Left ventricle myocardium inferior (tissue), 1 donor: ENCODE data around the gene DNASE1L3. TPM values are rescaled to one million over a fixed set of nuclear protein-coding genes. Genes with fewer than 3 reads are reported as not detected.
"Not testable (repeated sequence)": the region's sequence is repeated elsewhere in the genome, so short reads cannot be mapped to it uniquely, and the experiment has no call there.

Experiments
- DNase-seq: peaks from one replicate; pipeline ENCODE4 v3.0.0-alpha.2; 2020
- H3K27ac ChIP-seq: fragments of 200-600 bp; replicated peaks from 2 replicates; pipeline ENCODE4 v1.8.0; 2021
- H3K27me3 ChIP-seq: fragments of 200-600 bp; 2 replicates; pipeline ENCODE4 v1.8.0; 2021; ENCODE audit warnings: low read depth
- H3K36me3 ChIP-seq: fragments of 200-600 bp; 2 replicates; pipeline ENCODE4 v1.8.0; 2021
- H3K4me1 ChIP-seq: fragments of 200-600 bp; 2 replicates; pipeline ENCODE4 v1.8.0; 2021
- H3K4me3 ChIP-seq: fragments of 200-600 bp; 2 replicates; pipeline ENCODE4 v1.8.0; 2021; ENCODE audit warnings: mild to moderate bottlenecking, moderate library complexity
- H3K9me3 ChIP-seq: fragments of 200-600 bp; replicated peaks from 2 replicates; pipeline ENCODE4 v1.8.0; 2021
- CTCF ChIP-seq: fragments of 200-600 bp; IDR thresholded peaks from 2 replicates; pipeline ENCODE4 v1.8.0; 2021; ENCODE audit warnings: antibody characterized with exemption, mild to moderate bottlenecking, borderline replicate concordance
- intact Hi-C: fragments of 100-400 bp; cut with micrococcal nuclease; formaldehyde crosslinking; loops from one replicate; pipeline ENCODE4 v1.11.0; 2022
- total RNA-seq: library from RNA; stranded (reverse); fragmentation: NEBNext Ultra II Directional; extraction: Animal tissue kit (Norgen Biotek cat#: 25700); gene quantifications from one replicate; pipeline ENCODE4 v1.2.1, GENCODE V29; 2021
- donor health status: DM: no; HTN: yes; CAD: no; lungs with severe emphysema.

The DNASE1L3 gene
- total RNA-seq, 1 donor from 2014 or later = 4.5 TPM

DNA sequence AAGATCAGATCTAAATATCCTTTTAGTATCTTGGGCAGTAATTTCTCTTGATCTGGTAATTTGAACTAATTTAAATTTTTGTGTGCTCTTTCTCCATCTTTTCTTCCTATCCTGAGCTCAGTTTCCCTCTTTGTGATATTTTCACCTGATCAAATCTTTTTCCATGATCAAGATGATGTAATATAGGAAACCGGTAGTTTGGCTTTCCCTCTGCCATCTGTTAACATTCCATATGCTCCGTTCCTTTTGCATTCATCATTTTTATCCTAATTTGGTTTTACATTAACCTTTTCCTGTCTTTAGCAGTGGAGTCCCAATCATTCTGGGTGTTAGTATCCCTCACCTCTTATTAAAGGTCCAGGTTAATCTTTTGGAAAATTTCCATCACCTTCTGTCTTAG is 20.9 kb upstream of the DNASE1L3 start:
- intact Hi-C loops = no loop called here
- H3K27me3 ChIP-seq = no peaks in the 10 kb centered on the region
- no peak for TF ChIP-seq CTCF
- no peaks in the 10 kb centered on the region for H3K9me3 ChIP-seq
- no peak overlapping the region for H3K4me3 ChIP-seq
- no peaks in the 10 kb centered on the region for H3K36me3 ChIP-seq
- DNase-seq = no peak
- peaks cover 4% of the 10 kb centered on the region for H3K4me1 ChIP-seq
- H3K27ac ChIP-seq = no peak overlapping the region

DNA sequence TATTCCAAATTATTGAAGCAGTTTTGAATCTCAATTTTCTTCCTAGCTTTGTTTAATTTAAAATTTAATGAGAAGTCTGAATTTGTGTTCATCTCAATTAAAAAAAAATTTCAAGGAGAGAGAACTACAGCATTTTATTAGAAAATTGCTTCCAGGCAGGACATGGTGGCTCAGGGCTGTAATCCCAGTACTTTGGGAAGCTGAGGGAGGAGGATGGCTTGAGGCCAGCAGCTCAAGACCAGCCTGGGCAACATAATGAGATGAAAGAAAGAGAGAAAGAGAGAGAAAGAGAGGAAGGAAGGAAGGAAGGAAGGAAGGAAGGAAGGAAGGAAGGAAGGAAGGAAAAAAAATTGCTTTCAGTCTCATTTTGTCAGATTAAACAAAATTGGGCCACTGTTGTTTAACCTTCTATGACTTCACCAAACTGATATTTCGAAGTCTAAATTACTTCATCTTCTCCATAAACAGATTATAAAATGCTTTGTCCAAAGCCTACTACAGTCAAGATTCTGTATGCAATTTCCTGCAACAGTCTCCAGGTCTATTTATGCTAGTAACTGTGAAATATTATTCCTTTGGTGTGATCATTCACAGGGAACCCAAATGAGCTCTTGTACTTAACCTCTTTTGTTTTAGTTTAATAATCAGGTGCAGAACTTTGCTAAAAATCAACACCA is 20.2 kb upstream of the DNASE1L3 start:
- TF ChIP-seq CTCF = no peak
- DNase-seq = no peak
- intact Hi-C loops = no loop called here

DNA sequence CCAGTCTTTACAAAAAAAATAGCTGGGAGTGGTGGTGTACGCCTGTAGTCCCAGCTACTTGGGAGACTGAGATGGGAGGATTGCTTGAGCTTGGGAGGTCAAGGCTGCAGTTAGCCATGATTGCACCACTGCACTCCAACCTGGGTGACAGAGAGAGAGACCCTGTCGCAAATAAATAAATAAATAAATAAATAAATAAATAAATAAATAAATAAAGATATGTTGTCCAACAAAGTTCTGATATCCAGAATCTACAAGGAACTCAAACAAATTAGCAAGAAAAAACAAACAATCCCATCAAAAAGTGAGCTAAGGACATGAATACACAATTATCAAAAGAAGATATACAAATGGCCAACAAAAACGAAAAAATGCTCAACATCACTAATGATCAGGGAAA is 17.2 kb upstream of the DNASE1L3 start:
- H3K27ac ChIP-seq, intact Hi-C loops, H3K36me3 ChIP-seq, H3K27me3 ChIP-seq, H3K4me1 ChIP-seq, DNase-seq, H3K9me3 ChIP-seq, H3K4me3 ChIP-seq: not testable (repeated sequence)

More for the DNA sequence above, 20.2 kb upstream of the DNASE1L3 start:
- no peaks in the 10 kb centered on the region for H3K9me3 ChIP-seq
- H3K36me3 ChIP-seq = no peaks in the 10 kb centered on the region
- H3K27ac ChIP-seq = no peak overlapping the region
- no peak overlapping the region for H3K4me3 ChIP-seq
- H3K4me1 ChIP-seq = no peaks in the 10 kb centered on the region
- no peaks in the 10 kb centered on the region for H3K27me3 ChIP-seq

DNA sequence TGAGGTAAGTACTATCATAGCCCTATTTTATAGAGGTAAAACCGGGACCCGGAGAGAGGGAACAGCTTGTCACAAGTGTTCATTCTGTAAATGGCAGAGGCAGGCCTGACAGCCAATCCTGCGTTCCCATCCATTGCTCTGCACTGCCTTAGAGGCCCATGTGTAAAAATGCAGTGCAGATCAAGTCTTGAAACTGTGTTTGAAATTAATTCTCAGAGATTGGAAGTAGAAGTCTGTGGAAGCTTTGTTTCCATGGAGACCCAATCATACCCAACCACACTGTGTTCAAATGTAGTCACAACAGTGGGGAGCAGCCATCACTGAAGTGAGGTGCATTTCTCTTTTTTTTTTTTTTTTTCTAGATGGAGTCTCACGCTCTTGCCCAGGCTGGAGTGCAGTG is 13.1 kb upstream of the DNASE1L3 start:
- no peaks in the 10 kb centered on the region for H3K9me3 ChIP-seq
- no peak overlapping the region for H3K4me3 ChIP-seq
- TF ChIP-seq CTCF = no peak
- H3K4me1 ChIP-seq = no peaks in the 10 kb centered on the region
- H3K27me3 ChIP-seq = no peaks in the 10 kb centered on the region
- H3K36me3 ChIP-seq = no peaks in the 10 kb centered on the region
- intact Hi-C loops = no loop called here
- H3K27ac ChIP-seq = no peak overlapping the region
- no peak for DNase-seq

GRCh38 chr3:58222161-58222724 is 11.5 kb upstream of the DNASE1L3 start:
- intact Hi-C loops = no loop called here
- H3K36me3 ChIP-seq = no peaks in the 10 kb centered on the region
- H3K4me1 ChIP-seq = peaks cover 12% of the 10 kb centered on the region
- no peak overlapping the region for H3K27ac ChIP-seq
- no peak for TF ChIP-seq CTCF
- DNase-seq = no peak
- H3K9me3 ChIP-seq = no peaks in the 10 kb centered on the region
- H3K4me3 ChIP-seq = no peak overlapping the region
- no peaks in the 10 kb centered on the region for H3K27me3 ChIP-seq

DNA sequence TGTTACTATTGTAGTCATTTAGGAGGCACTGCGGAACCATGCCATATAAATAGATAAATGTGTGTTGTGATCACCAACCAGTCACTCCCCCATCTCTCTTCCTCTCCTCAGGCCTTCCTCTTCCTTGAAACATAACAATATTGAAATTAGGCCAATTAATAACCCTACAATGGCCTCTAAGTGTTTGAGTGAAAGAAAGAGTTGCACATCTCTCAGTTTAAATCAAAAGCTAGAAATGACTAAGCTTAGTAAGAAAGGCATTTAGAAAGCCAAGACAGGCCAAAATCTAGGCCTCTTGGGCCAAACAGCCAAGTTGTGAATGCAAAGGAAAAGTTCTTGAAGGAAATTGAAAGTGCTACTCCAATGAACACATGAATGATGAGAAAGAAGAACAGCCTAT is 8.1 kb upstream of the DNASE1L3 start:
- H3K27me3 ChIP-seq = no peaks in the 10 kb centered on the region
- no peak for TF ChIP-seq CTCF
- no peak overlapping the region for H3K27ac ChIP-seq
- no peaks in the 10 kb centered on the region for H3K9me3 ChIP-seq
- H3K4me3 ChIP-seq = no peak overlapping the region
- no peak for DNase-seq
- peaks cover 26% of the 10 kb centered on the region for H3K4me1 ChIP-seq
- no peaks in the 10 kb centered on the region for H3K36me3 ChIP-seq
- intact Hi-C loops = no loop called here
